ENCODE results near the gene CAPN13.

The CAPN13 gene

DNA sequence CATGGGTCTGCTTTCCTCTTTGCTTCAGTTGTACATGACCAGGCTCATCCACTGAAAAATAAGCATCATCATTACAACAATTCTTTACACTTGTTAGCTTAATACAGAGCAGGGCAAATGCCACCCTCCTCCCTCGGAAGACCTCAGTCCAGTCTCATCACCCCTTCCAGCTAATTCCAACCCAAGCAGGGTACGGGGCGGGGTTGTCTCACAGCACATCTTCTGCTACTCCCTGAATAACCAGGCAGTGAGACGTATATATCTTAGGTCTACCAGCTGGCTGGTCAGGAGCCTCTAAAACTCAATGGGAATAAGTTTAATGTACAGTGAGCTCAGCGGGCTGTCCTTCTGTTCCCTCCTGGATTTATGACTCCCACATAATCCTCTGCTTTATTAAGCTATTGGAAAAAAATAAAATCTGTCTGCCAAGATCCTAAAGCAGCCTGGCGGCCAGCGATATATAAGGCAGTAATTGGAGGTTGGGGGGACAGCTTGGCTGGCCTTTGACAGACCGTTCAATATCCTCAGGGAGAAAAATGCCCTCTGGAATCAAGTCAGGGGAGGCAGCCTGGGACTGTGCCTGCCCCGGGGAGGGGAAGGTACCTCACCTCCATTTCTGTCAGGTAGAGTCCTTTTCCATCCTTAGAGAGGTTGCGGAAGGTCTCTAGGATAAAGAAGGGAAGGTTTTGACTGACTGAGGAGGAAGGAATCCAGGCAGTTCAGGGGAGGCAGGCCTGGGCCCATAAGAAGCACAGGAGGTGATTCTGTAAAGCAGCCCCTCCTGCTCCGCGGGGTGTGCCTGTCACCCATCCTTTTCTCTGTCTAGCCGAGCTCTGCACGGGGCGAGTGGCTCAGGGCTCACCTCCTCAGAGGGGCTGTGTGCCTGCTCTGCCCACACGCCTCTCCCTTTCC is 76.3 kb downstream of the CAPN13 start:
- DNase-seq = no peak

DNA sequence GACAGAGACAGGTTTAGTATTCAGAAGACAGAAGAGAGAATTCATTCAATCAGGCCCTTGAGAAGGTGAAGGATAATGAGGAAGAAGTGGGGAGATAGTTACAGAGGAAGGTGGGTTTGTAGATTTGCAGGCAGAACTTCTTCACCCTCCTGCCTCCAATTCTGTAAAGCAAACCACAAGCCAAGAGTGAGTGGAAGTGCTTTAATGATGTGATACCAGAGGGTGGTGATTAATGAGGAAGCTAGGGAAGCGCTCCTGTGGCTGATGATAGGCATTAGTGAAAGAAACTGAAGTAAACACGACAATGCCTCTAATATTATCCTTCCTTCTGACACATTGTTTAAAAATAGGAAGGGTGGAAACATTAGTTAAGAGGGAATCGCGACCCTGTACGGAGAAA is 78.2 kb downstream of the CAPN13 start:
- DNase-seq = no peak

DNA sequence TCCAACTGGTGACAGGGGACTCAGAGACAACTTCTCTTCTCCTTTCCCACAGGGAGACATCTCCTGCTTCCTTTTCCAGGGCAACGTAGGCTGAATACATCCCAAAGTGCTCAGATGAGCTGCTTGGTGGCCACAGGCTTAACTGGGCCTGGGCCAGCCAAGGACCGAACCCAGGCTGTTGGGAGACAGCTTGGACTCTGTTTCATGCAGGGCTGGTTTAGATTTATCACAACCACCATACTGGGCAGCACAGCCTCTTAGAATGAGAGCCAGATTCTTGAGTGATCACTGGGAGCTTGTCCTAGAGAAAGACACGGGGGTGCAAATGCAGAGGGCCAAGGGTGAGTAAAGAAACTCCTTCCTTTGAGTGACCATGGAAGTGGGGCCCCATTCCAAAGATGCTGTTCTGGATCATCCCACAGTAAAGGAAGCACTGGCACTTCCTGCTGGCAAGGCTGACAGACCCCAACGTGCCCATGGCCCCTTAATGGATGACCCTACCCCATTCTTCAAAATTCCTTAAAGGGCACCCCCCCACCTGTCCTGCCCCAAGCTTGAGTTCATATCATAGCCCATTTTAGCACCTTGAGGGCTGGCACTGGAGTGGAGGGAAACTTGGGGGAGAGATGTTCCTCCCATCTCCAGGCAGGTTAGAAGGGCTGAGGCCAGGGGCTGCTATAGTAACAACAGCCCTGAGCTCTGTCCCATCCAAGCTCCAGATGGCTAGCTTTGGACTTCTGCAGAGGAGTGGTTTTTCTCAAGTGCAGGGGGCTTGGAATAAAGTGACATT is 84.1 kb downstream of the CAPN13 start:
- no peak for DNase-seq

GRCh38 chr2:30721668-30722647 is 85.3 kb downstream of the CAPN13 start:
- no peak for DNase-seq

- DNase-seq = no peak
Measured at GRCh38 chr2:30721241-30721640, 86.0 kb downstream of the CAPN13 start.

- DNase-seq = no peak
Measured at GRCh38 chr2:30717081-30717650, 90.1 kb downstream of the CAPN13 start.

GRCh38 chr2:30716123-30716900 is 90.9 kb downstream of the CAPN13 start:
- no peak for DNase-seq

GRCh38 chr2:30714811-30715709 is 92.2 kb downstream of the CAPN13 start:
- no peak for DNase-seq

DNA sequence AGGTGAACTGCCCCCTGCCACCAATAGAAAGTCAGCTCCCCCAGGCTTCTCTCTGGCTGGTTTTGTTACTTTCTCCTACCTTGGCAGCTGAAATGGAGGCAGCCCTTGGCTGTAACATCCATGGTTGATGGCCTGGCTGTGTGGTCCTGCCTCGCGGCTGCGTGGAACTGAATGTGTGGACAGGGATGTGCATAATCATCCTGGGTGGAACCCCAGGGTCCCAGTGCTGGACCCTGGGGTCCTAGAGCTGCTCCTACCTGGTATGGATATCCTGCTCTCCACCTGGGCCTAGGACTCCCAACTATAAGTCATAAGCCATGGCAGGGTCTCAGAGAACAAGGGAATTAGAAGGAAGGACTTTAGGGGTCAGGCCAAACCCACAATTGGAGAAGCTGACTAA is 93.5 kb downstream of the CAPN13 start:
- DNase-seq = no peak

DNA sequence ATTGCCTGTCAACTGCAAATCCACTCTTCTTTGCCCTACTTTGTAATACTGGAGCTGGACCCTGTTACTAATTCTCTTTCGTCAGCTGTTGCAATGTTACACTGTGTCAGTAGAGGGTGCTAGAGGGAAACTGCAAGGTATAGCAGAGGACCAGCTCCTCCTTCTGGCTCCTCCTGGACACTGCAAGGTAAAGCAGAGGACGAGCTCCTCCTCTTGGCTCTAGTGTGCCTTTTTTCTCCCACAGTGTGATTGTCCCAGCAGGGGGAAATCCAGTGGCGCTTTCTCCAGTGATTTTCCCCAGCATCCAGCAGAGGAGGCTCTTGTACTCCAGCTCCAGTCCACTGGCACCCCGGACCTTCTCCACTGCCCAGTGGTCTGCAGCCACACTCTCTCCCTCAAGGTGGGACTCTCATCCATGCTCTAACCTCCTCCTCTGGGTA is 95.6 kb downstream of the CAPN13 start:
- peak; percentile 54 for DNase-seq

DNA sequence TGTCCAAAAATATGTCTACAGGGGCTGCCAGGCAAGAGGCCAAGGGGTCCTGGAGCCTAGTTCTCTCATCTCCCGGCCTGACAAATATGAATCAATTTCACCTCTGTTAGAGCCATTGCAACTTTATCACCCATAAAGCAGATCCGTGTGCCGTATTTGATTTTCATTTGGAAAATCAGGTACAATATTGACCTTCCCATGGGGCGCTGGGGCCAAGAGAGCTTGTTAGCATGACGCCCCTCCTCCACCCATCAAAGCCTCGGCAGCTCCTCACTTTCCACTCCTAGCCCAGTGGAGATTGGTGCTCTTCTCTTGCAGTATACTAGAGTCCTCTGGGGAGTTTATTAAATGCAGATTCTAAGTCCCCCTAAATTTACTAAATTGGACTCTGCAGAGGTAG is 96.8 kb downstream of the CAPN13 start:
- no peak for DNase-seq

- DNase-seq = no peak
Measured at GRCh38 chr2:30710016-30710415, 97.2 kb downstream of the CAPN13 start.

- no peak for DNase-seq
Measured at GRCh38 chr2:30709516-30709915, 97.7 kb downstream of the CAPN13 start.

- no peak for DNase-seq
Measured at GRCh38 chr2:30708491-30709290, 98.6 kb downstream of the CAPN13 start.

DNA sequence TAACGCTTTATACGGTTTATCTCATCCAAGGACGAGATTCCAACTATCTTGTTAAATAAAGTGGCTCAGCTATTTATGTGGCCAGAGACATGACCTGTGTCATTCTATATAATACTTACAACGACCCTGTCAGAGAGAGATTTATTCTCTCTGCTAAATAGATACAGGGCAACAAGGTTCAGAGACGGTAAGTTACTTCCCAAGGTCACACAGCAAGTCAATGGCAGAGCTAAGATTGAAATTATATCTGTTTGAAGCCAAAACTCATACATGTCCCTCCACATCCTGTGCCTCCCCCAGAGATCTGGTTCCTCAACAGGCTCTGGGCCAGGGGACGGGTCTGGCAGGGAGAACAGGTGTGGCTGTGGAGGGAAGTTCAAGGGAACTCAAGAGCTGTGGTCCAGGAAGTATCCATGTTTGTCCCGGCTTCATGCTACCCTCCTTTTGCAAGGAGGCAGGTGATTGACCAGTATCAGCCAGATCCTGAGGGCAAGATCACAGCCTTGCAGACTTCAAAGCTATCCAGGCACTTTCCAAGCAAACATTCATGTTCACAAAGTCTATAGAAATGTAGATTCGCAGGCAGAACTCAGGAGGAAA is 99.8 kb downstream of the CAPN13 start:
- DNase-seq = no peak

DNA sequence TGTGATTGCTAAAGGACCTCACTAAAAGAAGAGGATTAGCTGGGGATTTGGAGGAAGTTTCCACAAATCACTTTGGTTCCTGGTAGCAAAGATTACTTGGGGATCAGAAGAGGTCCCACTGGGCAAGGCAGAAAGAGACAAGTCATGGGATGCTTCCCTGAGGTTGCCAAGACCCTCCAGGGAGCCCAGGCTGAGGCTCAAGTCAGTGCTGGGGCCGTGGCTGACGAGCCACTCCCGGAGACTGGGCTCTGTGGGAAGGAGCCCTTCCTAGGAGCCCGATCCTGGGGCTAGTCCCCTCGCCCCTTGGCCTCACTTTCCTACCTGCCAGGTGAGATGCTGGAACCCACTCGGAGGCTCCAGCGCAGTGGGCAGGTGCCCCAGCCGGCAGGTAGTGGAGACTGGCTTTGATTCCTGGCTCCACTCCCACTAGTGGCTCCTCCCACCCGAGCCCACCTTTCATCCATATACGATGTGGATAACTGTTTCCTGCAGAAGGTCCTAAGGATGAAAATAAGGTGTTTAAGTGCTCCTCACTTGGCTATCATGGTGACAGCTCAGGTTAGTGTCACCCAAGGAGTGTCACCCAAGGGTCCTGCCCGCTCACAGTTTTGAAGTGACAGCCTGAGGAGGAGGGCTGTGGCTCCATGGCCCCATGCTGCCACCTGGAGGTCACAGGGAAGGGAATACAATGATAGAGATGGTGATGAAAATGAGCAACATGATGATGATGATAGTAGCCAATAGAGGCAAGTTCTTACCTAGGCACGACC is 100.5 kb downstream of the CAPN13 start:
- DNase-seq = peak; percentile 38

DNA sequence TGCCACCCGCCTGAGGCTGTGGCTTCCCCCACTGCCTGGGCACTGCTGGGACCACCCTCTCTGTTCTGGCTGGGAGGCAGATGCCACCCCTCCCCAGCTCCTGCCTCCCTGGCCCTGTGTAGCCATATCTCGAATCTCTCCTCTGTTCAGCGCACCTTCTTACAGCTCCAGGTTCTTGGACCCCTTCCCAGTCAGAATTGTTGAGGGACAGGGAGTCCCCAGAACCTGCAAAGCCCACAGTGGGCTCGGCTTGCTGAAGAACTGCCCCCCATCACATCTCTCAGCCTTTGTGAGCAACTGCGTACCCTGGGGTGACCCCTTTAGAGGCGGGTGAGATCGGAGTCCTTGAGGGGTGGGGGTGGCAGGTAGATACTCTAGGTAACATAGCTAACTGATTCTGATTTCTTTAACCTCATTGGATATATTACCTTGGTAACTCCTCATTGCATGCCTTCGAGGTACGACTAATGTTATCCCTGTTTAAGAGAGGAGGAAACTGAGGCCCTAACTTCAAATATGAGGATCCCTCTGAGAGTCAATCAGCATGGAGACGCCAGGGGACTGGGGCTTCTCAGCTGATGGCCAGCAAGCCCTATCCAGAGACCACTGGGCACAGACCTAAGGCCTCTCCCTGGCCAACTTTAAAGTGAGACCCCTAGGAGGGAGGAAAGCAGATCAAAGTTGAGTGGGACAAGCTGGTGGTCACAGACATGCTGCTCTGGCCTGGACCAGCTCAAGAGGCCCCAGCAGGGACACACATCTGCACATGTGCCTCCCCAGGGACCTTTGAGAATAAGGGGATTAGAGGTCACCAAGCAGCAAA is 101.3 kb downstream of the CAPN13 start:
- no peak for DNase-seq

All from right kidney (tissue), 1 donor.